ACHN (cell line): Measurements from ENCODE around the gene KCNMB1.
"Not testable (repeated sequence)": the region's sequence is repeated elsewhere in the genome, so short reads cannot be mapped to it uniquely, and the experiment has no call there.

ENCODE experiments used
- DNase-seq: peaks from one replicate; pipeline ENCODE4 v3.0.0-alpha.2; 2015
- in situ Hi-C: cut with HindIII; loops from 2 replicates; pipeline ENCODE4 v1.10.0; 2017; ENCODE audit warnings: low sequenced_read_pairs, low pct_ligation_motif_present, low pct_unique_long_range_greater_than_20kb

The KCNMB1 gene

GRCh38 chr5:170386743-170387395 lies 2.3 kb downstream of the KCNMB1 start:
- in situ Hi-C loops = no loop called here

GRCh38 chr5:170383227-170383626 lies 5.9 kb downstream of the KCNMB1 start:
- no peak for DNase-seq
- in situ Hi-C loops = no loop called here

More at GRCh38 chr5:170386743-170387395, 2.3 kb downstream of the KCNMB1 start:
- no peak for DNase-seq

DNA sequence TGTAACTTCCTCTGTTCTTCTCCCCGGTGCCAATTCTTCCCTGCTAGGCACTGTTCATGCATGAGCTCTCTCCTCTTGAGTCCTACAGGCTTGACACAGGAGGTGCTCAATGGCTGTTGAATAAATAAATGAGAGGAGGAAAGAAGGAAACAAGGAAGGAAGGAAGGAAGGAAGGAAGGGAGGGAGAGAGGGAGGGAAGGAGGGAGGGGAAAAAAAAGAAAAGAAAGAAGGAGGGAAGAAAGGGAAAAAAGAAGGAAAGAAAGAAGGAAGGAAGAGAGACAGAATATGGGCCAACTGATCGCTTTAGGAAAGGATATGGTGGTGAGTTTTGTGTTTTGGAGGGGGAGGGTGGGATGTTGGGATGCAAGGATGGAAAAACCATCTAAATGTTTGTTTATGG lies 6.4 kb downstream of the KCNMB1 start:
- in situ Hi-C loops = no loop called here
- DNase-seq = no peak

DNA sequence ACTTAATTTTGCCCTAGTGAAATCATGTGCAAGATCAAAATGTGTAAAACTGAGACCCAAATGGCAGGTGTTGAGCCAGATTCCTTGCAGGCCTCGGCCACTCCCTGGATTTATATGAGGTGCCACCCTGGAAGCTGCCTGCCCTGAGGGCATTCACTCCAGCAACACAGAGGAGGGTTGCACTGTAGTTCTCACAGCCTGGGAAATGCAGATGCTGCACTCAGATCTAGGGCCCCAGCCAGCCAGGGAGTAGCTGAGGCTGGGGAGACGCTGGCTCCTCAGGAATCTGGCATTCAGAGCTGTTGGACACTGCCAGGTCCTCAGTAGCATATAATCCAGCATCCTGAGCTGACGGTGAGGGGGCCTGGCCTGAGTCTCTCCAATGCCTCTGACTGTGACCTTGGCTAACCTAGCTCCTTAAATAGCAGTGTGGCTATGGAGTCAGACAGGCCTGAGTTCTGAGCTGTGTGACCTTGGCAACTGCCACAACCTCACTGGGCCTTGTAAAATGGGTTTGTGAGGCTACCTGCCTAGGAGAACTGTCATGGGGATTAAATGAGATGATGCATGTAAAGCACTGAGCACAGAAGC lies 8.7 kb downstream of the KCNMB1 start:
- DNase-seq = no peak
- in situ Hi-C loops = no loop called here

GRCh38 chr5:170378740-170379139 lies 10.4 kb downstream of the KCNMB1 start:
- DNase-seq = no peak
- in situ Hi-C loops = no loop called here

DNA sequence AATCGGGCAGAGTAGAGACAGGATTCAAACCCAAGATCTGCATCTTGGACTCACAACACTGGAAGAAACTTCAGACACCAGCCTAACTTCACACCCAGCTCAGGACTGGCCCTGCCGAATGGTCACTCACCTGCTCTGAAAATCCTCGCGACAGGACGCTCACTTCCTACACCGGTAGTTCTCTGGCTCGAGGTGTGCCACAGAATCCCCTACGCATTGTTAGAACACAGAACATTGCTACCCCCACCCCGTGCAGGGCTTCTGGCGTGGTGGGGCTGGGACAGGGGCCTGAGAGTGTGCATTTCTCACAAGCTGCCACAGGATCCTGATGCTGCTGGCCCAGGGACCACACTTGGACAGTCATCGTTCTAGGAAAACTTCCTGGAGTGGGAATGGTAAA lies 12.1 kb downstream of the KCNMB1 start:
- no peak for DNase-seq
- in situ Hi-C loops = no loop called here

DNA sequence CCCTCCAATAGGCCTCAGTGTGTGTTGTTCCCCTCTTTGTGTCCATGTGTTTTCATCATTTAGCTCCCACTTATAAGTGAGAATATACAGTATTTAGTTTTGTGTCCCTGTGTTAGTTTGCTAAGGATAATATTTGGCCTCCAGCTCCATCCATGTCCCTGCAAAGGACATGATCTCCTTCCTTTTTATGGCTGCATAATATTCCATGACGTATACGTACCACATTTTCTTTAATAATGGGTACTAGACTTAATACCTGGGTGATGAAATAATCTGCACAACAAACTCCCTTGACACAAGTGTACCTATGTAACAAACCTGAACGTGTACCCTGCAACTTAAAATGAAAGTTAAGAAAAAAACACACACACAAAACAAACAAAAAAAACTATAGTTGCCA lies 12.6 kb downstream of the KCNMB1 start:
- DNase-seq, in situ Hi-C loops: not testable (repeated sequence)

- no peak for DNase-seq
- in situ Hi-C loops = no loop called here
These were observed 13.9 kb downstream of the KCNMB1 start for GRCh38 chr5:170375283-170375682.

DNA sequence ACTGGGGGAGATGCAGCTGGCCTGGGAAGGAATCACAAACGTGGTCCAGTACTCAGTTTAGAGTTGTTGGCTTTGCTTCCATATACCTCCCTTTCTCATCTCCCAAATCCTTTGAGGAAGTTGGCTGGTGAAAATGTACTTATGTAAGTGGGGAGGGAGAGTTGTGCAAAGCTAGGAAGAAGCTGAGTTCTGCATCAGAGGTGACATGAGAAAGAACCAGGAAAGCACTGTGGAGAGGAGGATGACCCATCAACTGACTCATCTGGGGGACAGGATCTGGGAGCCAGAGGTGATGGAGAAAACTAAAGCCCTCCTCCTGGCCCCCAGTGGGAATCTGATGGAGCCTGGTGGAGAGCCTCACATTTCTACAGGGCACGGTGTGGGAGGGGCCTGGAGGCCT lies 16.2 kb downstream of the KCNMB1 start:
- in situ Hi-C loops = no loop called here
- no peak for DNase-seq

DNA sequence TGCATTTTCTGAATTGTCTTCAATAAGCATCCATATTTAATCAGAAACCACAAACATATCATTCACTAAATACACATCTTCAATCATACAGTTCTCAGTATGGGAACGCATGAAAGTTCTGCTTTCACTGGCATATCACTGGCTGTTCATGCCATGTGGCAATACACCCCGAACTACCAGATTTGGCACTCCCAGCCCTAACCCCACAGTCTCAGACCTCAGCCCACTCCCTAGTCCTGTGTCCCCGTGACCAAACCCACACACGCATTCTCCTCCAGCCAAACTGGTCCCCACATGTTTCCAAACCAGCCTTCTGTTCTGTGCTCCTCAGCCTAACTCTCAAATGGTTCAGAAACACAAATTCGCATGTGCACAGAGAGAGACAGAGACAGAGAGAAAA lies 20.6 kb downstream of the KCNMB1 start:
- DNase-seq = no peak
- in situ Hi-C loops = no loop called here

DNA sequence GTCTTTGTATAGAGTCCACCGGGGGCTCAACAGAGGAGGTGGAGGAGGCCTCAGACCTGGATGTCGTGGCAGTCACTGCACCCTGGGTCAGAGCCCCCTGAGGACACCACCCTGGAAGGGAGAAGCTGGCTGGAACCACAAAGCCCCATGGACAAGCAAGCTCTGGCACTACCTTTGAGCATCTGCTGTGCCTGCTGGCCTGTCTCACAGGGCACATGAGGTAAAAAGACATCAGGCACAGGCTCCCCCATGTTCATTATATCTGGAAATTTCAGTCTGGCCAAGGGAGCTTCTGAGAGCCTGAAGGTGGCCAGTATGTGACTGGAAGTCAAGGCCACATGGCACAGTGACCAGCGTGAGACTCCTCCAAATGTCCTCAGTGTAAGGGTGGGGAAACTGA lies 22.9 kb downstream of the KCNMB1 start:
- DNase-seq = no peak
- in situ Hi-C loops = no loop called here

GRCh38 chr5:170365831-170366230 lies 23.3 kb downstream of the KCNMB1 start:
- in situ Hi-C loops = no loop called here

DNA sequence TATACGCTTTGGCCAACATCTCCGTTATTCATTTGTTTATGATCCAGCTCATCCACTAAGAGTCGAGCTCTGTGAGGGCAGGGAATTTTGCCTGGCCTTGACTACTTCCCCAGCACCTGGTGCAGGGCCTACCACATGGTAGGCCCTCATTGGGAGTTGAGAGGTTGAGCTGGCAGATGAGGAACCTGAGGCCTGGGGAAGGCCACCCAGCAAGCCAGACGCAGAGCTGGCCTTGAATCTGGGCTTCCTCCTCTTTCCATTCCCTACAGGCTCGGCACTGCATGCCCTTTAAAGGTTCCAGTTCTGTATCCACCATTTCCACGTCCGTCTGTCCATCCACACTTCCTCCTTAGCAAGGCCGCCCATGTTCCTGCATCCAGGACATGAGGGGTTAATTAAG lies 24.2 kb downstream of the KCNMB1 start:
- in situ Hi-C loops = no loop called here
- no peak for DNase-seq

More at GRCh38 chr5:170365831-170366230, 23.3 kb downstream of the KCNMB1 start:
- DNase-seq = no peak

GRCh38 chr5:170363671-170364070 lies 25.5 kb downstream of the KCNMB1 start:
- in situ Hi-C loops = no loop called here
- no peak for DNase-seq

- no peak for DNase-seq
- in situ Hi-C loops = no loop called here
These were observed 26.5 kb downstream of the KCNMB1 start for GRCh38 chr5:170362656-170363055.

DNA sequence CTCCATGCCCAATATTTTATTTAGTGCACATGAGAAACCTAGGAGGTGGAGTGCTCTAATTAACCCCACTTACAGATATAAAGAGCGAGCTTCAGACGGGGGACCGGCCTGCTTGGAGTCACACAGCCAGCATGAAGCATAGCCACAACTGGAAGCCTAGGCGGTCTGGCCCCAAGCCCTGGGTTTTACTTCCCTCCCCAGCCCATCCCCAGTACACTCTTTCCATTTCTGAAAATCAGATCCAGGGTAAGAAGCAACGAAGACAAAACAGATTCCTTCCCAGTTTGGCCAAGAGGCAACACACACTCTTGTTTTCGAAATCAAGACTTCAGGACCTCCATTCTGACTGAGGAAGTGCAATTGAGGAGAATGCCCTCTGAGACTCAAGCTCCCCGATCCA lies 27.1 kb downstream of the KCNMB1 start:
- in situ Hi-C loops = no loop called here
- no peak for DNase-seq

- DNase-seq = no peak
- in situ Hi-C loops = no loop called here
These were observed 27.6 kb downstream of the KCNMB1 start for GRCh38 chr5:170361616-170362015.

GRCh38 chr5:170361116-170361515 lies 28.1 kb downstream of the KCNMB1 start:
- in situ Hi-C loops = no loop called here
- DNase-seq = no peak

DNA sequence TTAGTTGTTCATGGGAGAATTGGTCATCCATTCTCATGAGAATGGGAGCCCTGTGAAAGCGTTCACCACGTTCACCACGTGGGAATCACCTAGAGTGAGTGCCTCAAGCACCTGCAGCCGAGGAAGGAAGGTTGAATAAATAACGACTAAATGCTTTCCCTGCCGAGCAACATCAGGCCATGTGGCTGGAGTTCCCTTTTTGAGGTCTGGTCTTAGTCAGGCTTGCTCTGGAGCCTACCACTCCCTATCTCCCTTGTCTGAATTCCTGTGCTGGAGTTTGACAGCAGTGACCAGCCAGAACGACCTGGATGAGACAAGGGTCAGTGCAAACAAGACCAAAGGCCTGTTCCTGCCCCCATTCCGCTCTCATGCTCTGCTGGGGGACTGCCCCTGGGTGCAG lies 28.5 kb downstream of the KCNMB1 start:
- DNase-seq = no peak
- in situ Hi-C loops = no loop called here

- DNase-seq = no peak
- in situ Hi-C loops = no loop called here
These were observed 31.2 kb downstream of the KCNMB1 start for GRCh38 chr5:170357955-170358444.
